NCI-H2107 (cell line): ENCODE results near the gene ABCG1.

ENCODE experiments used
- DNase-seq: peaks from one replicate; lab custom pipeline; 2025; lab: John Stamatoyannopoulos, UW

Gene ABCG1

DNA sequence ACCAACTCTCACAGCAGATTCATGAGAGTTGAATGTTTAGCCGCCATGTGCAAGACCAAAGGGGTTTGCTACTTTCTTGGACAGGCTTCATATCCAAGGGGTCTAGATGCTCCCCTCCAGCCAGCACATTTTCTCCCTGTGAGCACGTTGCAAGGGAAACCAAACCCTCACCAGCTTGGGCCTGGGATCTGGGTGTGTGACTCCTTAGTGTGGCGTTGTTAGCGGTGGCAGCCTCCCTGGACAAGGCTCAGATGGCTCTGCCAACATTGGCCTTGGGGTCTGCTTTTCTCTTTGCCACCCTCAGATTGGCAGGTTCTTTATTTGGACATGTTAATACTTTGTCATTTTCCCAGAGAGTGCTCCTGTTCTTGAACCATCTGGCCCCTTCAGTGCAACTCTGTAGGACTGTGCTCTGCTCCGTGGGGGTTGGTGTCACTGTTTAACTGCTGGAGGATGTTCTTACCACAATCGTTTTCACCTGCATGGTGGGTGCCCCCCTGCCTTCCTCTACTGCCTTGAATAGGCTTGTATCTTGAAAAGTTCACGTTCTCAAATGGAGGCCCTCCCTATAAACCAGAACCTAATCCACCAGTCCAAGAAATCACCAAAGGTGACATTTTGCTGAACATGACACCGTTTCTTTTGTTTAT is 13.4 kb downstream of the ABCG1 start:
- DNase-seq = peak; percentile 65

DNA sequence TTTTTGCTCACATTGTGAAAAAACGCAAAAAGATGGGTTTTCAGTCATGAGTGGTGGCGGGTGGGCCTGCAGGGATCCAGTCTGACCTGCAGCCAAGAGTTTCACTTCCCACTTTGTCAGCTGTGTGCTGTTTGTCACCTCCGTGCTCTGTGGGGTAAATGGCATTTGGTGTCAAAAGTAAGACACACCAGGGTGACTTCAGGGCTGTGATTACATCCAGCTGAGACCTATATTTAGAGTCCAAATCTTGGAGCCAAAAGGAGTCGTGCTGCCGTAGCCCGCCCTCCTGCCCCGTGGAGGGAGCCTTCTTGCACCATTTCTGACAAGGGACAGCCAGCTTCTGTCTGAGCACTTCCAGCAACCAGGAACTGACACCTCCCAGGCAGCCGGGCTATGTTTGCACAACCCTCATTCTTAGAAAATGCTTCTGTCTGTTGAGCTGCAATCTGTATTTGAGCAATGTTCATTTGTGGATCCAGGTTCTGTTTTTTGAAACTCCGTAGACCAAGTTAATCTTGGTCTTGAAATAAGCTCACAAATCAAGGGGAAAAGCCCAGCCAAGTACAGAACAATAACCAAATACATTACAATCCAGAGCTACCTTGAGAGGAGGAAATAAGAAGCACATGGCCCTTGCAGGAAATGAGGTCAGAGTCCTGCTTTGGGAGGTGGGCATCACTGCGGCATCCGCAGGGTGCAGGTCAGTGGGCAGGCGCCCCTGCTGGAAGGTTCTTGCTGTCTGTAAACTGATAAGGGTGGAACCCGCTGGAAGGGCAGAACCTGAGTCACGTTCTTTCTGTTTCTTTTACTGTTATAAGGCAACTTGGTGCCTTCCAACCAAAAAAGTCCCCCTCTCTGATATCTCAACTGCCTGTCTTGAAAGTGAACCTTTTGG is 14.4 kb downstream of the ABCG1 start:
- no peak for DNase-seq

DNA sequence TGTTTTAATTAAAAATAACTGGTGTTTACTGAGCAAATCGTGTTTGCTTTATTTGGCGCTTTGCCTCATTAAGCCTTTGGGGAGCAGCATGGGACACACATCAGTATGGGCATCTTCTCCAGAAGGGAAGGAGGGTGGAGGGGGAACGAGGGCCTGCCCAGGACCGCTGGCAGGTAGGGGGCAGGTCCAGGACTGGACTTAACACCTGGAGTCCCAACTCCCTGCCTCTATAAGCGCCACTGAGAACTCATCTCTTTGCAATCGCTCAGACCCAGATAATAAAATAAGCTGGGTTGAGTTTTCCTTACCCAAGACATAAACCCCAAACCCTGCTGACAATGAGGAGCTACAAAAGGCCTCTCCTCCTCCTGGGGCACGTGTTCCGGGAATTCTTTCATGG is 15.1 kb downstream of the ABCG1 start:
- no peak for DNase-seq

DNA sequence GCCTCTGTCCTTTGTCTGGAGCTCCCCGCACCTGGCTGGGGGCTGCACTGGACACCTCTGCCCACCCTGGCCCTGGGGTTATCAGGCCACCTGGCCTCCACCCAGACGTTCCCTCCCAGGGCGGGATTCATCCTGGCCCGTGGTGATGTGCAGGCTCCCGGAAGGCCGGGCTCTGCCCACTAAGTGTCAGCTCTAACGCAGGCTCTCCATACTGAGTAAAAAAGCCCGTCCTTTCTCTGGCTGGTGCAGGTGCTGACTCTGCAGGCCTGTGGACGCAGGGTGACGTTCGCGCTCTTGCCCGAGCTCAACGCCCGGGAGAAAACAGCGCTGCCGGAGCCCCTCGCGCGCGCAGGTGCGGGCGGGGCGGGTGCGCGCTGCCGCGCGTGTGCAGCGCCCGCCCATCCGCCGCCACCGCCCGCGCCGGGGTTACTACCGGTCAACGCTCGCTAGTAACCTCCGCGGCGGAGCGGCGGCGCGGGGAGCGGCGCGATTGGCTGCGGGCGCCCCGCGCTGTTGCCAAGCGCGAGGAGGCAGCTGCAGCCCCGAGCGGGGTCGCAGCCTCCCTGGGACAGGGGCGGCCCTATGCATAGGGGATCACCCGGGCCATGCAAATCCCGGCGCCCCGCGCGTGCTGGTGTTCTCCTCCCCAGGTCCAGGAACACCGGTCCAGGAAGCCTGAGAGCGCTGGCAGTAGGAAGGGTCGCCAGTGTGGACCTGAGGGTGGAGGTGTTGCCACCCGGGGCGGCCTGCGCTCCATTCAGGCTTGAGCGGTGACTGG is 15.7 kb downstream of the ABCG1 start:
- peak; percentile 62 for DNase-seq

DNA sequence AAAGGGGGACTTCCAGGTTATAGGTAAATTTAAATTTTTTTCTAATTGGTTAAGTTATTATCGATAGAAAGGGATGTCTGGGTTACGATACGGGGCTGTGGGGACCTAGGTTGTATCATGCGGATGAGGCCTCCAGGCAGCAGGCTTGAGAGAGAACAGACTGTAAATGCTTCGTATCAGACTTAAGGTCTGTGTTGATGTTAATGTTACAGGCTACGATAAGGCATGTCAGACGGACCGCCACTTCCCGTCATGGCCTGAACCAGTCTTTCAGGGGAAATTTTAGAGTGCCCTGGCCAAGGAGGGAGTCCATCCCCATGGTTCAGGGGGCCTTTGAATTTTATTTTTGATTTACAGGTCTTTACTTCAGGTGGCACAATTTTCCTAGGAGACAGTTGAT is 16.7 kb downstream of the ABCG1 start:
- no peak for DNase-seq

DNA sequence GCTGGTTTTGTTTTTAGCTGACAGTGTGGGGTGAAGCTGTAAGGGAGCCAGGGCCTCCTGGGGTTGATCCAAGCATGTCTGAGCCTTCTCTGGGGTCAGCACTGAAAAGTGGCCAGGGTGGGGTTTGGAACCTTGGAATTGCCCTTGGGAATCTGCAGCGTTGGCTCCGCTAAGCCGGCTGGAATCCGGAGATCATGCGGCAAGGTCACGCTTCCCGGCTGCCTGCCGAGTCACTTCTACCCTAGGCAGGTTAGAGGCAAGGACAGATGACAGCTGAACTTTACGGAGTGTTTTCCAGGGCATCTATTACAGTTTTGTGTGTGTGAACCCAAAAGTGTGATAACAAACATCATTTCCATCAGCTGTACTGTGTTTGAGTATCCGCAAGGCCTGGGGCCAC is 17.1 kb downstream of the ABCG1 start:
- no peak for DNase-seq

DNA sequence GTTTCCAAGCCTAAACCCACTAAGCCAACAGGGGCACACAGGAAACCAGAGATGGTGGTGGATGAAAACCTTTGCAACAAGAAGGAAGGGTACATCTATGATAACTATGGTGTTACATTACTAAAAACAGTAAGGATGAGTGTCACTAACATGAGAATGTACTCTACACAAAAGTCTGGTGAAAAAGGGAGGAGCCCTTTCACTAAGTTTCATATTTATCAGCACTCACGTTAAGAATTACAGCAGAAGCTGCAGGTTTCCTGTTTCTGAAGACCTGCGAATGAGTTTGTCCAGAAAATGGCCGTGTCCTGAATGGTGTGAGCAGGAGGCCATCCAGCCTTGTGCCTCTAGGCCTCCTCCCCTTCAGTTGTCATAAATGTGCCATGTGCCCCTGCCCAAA is 17.8 kb downstream of the ABCG1 start:
- no peak for DNase-seq

DNA sequence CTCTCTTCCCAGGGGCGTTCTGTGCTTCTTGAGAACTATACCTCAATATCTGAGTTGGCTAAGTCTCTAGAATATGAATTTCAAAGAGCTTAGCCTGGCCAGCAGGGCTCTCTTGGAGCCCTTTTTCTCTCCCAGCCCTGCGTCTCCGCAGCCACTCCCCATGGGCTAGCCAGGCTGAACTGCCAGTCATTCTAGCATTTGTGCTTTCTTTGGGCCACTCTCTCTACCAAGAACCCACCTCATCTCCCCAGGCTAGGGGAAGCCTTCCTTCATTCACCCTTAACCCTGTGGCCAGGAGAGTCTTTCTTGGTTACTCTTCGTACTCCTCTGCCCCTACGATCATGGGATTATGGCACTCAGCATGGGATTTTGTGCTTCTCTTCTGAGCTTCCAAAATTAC is 18.2 kb downstream of the ABCG1 start:
- DNase-seq = no peak

DNA sequence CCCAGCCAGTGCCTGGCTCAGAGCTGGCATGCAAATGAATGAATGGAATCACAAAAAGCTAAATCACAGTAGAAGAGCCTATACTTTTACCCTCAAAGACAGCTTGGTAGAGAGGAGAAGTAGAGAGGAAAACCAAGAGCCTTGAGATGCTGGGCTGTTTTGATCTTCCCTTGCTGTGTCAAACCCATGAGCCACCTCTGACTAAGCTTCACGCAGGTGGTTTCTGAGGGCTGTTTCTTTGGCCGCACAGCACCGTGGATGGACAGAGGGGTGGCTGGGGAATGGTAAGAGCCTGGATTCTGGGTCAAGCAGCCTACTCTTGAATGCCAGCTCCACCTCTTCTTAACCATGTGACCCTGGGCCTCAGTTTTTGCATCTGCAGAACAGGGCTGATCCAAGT is 18.6 kb downstream of the ABCG1 start:
- no peak for DNase-seq

DNA sequence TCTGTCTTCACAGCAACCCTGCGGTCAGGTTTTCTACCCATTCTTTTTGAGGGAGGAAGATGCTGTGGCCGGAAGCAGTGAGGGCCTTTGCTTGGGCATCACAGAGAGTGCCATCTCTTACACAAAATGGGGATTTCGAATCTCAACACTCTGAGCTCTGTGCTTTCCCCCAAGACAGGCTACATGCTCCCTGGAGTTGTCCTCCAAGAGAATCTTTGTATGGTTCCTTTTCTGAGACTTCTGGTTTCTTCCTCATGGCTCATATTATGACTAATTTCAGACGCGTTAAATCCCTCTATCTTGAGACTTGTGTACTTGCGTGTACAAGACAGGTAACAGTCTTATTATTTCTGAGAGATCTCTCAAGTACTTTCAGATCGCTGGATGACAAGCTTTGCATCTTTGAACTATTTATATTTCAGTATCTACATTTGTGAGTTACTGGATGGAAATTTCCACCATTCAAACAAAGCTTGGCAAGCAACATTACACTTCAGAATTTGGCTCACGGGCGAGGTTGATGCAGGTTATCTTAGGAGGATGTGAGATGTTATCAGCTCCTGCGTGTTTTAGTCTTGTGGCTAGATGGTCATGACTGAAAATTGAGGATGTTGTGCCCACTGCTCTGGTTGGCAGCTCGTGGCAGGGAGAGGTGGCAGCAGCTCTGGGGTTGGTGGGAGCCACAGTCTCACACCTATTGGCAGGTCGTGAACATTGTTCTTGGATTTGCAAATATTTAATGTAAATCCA is 19.4 kb downstream of the ABCG1 start:
- DNase-seq = no peak

DNA sequence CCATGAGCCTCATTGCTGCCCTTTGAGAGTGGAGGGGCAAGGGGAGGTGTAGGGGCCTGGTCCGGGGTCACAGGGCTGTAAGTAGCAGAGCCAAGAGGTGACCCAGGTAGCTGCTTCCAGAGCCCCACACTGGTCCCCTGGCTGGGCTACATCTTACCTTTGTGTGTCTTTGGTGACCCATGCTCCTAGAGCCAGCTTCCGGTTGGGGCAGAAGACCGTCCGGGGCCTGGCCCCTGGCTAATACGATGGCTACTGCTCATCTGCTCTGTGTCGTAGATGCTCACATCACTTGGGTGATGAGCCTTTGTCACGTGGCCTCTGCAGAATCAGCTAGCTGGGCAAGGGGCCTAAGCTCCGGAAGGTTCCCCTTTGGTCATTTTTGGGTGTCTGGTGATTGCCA is 20.6 kb downstream of the ABCG1 start:
- no peak for DNase-seq

DNA sequence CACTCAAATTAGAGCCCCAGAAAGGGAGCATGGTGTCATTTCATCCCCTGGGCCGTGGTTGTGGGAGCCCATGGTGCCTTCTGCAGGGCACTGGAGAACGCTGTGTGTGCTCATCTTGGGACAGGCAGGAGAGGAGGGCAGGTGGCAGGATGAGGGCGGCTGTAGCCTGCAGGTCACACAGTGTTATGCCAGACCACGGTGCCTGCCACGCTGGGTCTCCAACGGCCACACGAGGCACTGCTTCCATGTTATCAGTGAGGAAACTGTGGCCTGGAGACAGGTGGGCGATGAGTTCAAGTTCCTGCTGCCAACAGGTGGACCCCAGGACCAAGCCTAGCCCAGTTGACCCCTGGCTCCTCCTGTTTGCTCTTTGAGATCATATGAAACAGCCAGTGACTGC is 21.0 kb downstream of the ABCG1 start:
- no peak for DNase-seq

DNA sequence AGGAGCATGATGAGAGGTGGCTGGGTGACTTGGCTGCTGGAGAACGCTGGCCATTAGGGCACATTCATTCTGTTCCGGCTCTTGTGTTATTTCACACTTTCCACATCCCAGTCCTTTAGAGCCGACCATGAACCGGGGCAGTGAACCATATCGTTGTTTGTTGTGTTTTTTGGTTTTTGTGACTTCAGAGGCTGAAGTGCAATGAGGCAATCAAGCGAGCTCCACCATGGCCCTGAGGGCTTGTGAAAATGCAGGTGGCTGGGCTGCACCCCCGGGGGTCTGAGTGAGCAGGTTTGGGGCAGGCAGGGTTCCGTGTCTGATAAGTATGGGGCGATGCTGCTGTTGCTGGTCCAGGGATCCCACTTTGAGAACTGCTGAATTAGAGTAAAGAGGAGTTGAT is 23.7 kb downstream of the ABCG1 start:
- DNase-seq = no peak

DNA sequence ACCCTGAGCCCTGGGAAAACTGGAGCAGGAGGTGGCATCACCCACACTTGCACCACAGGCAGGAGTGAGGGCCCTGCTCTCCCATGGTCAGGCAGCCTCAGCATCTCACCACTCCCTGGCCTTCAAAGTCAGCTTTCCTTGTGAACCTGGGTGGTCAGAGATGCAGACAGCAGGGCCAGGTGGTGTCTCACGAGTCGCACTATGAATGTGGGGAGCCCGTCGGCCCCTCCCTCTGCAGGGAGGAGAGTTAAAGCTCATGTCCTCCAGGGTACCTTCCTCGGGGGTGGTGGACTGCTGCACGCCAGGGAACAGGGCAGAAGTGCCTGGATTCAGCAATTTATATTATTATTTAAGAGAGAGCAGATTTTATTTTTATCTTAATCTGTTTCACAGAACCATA is 24.1 kb downstream of the ABCG1 start:
- no peak for DNase-seq

DNA sequence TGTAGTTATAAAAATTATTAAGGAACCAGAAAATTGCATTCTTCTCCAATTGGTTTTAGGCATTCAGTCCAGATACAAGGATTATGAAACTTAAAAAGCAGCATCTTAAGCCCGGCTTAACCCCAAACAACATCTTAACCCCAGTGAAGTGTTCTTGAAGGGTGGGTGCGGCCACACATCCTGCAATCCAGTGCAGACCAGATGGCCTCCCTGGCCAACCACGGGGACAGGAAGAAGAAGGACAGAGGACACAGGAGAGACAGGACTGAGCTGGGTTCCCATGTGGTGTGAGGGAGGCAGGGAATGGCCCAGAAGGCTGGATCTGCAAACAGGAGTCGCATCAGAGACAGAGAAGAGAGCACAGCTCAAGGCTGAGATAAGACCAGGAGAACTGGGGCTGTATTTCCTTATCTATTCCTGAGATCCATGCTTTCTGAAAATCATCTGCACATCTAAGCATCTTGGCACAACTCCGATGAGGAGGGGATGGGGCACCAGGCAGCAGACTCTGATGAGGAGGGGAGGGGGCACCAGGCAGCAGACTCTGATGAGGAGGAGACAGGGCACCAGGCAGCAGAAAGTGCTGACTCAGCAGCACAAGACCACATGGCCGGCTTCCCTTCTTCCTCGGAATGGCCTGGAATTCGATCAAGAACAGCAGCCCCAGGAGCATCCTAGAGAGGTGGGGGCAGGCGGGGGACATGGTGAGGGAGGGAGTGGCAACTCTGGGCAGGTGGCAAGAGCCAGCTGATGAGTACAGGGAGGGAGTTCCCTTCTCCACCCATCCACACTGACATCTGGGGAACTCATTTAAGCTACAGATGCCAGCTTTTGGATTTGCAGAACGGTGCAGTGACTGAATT is 26.6 kb downstream of the ABCG1 start:
- DNase-seq = no peak

DNA sequence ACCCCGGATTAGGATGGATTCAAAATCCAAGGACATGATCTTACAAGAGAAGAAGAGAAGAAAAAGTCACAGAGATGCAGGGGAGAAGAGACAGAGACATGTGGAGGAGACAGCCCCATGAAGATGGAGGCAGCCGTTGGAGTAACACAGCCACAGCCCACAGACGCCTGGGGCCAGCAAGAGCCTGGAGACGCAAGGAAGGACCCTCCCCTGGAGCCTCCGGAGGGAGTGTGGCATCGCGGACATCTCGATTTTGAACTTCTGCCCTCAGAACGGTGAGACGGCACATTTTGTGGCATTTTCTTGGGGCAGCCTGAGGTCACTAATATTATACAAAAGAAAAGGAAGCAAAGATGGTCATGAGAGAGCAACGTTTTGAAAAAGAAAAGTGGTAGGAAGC is 28.8 kb downstream of the ABCG1 start:
- no peak for DNase-seq

DNA sequence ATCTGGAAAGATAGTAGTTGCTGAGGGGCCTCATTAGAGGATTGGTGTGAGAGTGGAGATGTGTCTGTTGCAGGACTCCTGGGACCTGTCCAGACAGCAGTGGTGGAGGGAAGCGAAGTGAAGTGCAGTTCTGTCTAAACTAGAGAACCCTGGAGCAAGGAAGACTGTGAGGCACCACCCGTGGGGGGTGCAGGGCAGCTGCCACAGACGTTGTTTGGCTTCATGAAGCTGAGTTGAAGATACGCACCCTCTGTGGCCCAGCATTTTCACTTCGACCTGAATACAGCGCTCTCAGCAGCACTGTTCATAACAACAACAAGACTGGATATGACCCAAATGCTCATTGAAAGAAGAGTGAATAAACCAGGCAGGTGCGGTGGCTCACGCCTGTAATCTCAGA is 29.3 kb downstream of the ABCG1 start:
- no peak for DNase-seq

DNA sequence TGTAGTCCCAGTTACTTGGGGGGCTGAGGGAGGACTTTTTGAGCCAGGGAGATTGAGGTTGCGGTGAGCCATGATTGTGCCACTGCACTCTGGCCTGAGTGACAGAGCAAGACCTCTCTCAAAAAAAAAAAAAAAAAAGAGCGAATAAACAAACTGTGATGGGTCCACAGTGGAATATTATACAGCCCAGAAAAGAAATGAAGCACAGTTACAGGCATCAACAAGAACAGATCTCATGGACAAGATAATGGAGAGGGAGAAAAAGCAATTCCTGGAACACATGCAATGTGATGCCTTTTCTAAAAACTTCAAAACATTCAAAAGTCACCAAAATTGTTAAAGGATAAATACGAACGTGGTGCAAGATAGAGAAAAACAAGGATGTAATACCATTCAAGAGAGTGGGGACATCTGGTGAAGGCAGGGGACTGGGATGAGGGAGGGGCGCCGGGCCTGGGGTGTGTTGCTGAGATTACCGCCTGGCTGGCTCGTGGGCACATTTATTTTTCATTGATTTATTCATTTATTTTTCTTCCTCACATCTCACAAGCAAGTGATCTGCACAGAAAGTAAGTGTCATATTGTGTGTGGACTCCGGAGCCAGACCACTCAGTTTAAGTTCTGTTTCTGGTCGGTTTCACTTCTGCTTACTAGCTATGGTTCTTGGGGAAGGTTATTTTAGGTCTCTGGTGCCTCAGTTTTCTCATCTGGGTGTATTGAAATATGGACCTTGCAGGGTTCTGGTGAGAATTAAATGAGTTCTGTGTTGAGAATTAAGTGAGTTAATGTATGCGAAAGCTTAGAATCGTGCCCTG is 30.1 kb downstream of the ABCG1 start:
- no peak for DNase-seq

DNA sequence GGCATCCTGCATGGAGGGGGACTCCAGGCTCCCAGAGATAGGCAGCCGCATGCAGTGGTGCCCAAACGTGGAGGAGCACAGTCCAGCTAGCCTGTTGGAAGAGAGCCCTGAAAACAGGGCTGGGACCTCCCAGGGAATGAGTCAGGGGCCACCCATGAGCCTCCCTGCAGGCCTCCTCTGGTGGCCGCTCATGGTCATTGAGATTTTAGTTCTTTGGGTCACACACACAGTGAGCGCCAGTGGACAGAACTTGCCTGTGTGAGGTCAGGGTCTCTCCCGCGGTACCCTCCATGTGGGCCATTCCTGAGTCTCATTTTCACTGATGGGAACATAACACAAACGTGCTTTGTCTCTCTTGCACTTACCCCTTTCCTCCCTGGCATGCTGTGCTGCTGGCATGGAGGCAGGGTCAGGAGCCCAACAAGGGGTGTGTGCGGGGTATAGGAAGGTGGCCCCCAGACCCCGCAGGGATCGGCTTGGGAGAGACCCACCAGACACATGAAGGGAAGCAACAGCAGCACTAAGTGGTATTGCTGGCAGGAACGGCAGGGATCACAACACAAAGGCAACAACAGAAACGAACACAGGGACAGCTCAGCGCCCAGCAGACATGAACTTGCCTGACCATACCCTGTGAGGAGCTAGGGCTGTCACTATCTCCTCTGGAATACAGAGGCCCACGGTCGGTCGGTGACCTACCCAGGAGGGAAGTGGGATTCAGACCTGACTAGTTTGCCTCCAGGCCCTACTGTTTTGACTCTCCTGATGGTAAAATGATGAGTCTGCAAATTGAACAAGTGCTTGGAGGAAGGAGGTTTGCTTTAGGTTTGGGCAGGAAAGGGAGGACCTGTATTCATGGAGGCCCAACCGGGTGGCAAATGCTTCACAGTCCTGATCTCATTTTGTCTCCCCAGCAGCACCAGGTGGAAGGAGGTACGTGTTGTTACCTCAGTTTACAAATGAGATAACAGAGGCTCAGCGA is 31.8 kb downstream of the ABCG1 start:
- no peak for DNase-seq
